CD4-positive, alpha-beta T cell treated with Interleukin-12 subunit alpha and Interleukin-12 subunit beta, for 1 hour (primary cell): ENCODE data around the gene RREB1.

Experiments used
- DNase-seq: peaks from one replicate; pipeline ENCODE4 v3.0.0-alpha.2; 2020

RREB1 gene

DNA sequence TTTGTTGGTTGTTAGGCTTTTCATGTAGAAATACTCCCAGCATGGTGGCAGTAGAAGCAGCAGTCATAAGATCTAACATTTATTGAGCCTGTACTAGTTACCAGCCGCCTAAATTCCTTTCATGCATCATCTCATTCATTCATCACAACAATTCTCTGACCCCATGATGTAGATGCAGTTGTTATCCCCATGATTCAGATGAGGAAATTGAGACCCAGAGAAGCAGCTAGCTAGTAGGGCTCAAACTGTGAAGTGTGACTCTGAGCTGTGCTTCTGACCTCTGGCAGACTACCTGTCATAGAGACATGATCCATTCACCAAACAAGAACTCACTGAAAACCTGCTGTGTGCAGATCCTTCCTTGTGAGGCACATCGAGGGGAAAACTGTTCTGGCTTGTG lies 16.9 kb downstream of the RREB1 start:
- no peak for DNase-seq

- DNase-seq: no peak
Observed at GRCh38 chr6:7125290-7125689, 17.5 kb downstream of the RREB1 start.

GRCh38 chr6:7126754-7127153 lies 19.0 kb downstream of the RREB1 start:
- no peak for DNase-seq

- no peak for DNase-seq
Observed at GRCh38 chr6:7127680-7128079, 19.9 kb downstream of the RREB1 start.

- no peak for DNase-seq
Observed at GRCh38 chr6:7129360-7129759, 21.6 kb downstream of the RREB1 start.

- DNase-seq: no peak
Observed at GRCh38 chr6:7129784-7130569, 22.2 kb downstream of the RREB1 start.

DNA sequence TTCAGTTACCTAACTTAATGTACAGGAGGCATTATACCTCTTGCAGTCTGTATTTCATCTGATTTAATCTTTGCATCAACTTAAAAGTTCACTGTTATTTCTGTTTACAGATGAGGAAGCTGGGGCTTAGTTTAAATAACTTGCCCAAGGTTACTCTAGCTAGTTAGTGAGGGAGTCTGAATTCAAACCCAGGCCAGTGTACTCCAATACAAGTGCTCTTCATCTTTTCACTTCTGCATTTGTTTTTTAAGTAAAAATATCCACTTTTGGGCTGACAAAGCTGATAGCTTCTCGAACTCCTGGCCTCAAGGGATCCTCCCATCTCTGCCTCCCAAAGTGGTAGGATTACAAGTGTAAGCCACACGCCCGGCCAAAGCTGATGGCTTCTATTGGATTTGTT lies 23.6 kb downstream of the RREB1 start:
- DNase-seq: no peak

- DNase-seq: no peak
Observed at GRCh38 chr6:7132398-7133035, 24.8 kb downstream of the RREB1 start.

DNA sequence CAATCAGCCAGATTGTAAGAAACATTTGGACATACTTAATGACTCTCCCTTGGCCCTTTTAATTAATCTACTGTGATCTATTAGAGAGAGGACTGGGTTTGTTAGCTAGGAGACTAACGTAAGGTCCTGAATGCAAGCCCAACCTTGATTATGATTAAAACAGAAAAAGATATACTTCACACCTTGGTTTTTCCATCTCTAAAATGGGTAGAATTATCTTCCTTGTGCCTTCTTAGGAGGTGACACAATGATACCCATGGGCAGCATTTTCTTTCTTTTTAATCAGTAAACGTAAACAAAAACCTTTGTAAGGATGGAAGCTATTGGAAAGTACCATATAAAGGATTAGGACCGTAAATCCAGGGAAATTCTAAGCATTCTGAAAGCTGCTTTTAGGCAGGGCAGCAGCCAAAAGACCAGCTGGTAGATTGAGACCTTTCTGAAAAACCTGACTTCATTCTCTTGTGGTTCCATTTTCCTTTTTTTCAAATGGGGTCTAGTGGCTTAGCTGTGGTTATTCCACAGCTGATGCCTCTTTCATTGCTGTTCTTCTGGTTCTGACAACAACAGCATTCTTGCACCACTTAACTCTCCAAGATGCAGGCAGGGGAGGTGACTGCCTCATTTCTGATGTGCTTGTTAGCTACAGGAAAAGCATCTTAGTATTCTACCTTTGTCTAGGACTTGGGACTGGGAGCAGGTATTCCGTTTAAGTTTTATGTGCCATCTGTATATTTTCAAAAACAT lies 27.4 kb downstream of the RREB1 start:
- no peak for DNase-seq

- DNase-seq: no peak
Observed at GRCh38 chr6:7135755-7136154, 28.0 kb downstream of the RREB1 start.

DNA sequence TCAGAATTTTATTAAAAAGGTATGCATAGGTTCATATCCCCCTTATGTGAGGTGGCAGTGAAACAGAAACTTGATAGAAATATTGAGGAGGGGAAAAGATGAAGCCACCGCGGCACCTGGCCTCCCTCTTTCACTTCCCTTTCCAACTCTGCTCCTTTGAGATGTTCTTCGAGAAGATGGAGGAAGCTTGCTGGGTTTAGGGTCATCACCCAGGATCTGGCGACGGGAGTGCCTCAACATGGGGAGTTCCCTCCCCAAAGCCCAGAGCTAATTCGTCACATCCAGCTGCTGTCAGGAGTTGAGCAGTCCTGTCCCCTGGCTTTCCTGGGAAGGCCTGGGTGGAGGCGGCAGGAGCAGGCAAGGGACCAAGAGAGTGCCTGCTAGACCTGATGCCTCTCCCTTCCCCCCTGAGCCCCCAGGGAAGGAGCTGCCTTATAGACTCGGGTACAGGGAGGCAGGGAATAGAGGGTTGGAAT lies 29.1 kb downstream of the RREB1 start:
- DNase-seq: no peak

DNA sequence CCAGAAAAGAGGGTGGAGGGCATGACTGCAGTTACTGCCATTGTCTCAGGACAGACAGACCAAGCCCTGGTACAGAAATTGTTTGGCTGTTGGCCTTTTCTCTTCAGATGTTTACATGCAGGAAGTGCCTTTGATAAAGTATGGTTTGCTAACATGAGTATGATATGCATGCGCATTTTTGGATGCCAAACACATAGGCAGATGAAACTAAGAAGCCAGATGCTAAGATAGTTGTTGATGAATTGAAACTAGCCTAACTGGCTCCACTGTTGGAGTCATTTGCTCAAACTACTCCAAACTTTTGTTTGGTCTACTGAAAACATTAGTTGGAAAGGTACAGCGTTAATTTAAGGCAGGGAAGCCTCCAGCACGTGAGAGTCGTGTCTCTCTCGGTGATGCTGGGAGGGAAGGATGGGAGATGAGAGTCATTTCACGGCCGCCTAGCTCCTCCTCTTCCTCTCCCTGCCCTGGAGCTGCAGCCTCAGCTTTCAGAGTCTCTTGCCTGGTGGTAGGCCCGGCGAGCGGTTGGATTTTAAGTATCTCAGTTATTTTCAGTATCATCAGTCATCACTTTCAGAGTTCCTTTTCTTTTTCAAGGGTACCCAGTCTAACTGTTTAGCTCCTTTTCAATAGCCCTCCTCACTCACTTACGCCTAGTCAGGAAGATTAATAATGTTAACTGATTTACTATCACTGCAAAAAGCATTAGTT lies 29.7 kb downstream of the RREB1 start:
- peak; percentile 65 for DNase-seq

DNA sequence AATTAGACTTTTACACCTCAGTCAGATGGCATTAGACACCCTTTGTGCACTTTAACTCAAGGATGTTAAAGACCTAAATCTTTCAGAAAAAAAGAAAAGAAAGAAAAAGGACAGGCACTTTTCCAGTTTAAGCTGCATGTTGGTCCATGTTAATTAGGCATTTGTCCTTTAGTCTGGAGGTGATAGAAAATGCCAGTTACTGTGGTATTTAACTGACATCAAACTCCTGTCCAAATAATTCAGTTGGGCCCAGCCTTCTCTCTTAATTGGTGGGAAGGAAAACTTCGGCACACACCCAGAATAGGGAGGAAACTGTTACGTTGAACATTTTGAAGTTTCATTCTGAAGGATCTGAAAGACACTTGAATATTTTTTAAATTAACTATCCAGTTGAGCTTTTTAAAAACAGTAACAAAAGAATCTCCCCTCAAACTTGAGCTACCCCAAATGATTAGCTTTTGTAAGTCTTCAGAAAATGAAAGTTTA lies 30.3 kb downstream of the RREB1 start:
- DNase-seq: no peak

- peak; percentile 72 for DNase-seq
Observed at GRCh38 chr6:7138921-7139358, 31.2 kb downstream of the RREB1 start.

DNA sequence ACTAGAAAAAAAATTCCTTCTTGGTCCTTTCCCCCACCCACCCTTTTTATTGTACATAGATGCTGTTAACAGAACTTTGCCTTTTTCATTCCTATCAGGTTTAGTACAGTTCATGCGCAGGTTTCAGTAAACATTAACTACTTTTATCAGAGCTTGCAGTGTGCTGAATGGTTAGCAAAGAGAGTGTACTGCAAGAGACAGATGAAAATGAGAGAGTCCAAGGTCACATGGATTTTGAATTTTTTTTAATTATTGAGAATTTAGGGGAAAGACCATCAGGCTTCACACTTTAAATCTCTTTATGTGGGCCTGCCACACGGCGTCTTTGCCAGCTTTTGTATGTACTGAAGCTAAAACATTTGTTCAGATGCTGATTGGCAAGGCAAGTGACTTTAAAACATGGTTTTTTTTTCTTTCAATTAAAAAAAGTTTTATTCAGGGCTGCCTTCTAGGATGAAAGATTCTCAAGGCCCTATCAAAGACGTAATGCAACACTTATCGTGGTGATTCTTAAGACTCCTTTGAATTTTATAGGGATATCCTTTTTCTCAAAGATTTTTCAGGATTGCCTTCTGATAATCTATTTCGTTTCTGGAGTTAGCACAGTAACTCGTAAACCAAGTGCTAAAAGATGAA lies 32.2 kb downstream of the RREB1 start:
- no peak for DNase-seq

DNA sequence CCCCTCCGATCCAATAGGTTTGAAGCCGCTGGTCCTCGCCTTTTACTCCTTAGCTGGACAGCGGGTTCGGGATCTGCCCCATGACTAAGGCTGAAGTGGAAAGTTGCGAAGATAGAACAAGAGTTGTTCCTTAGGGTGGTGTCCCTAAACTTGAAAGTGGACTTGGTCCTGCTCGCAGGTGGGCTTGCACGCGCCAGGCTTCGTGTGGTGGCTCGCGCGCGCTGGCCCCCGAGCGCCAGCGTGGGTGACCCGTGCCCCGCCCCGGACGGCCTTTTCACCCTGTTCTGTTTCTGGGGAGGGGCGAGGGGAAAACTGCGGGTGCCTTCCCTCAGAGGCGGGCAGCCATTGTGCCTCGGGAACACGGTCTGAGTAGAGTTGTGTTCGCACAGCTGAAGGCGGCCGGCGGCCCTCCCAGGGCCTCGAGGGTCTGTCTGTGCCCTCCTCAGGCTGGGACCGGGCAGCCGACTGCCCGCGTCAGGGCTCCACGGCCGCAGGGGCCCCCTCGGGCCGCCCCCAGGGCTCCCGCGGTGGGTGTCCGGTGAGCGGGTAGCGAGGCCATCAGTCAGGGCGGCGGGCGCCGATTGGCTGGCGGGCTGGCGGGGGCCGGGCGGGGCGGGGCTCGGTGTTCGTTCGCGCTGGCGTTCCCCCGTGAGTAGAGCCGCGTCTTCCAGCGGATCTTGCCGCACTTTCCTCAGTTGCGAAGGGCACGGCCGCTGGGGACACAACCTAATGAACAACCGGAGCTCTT lies 33.0 kb downstream of the RREB1 start:
- peak; percentile 80 for DNase-seq

DNA sequence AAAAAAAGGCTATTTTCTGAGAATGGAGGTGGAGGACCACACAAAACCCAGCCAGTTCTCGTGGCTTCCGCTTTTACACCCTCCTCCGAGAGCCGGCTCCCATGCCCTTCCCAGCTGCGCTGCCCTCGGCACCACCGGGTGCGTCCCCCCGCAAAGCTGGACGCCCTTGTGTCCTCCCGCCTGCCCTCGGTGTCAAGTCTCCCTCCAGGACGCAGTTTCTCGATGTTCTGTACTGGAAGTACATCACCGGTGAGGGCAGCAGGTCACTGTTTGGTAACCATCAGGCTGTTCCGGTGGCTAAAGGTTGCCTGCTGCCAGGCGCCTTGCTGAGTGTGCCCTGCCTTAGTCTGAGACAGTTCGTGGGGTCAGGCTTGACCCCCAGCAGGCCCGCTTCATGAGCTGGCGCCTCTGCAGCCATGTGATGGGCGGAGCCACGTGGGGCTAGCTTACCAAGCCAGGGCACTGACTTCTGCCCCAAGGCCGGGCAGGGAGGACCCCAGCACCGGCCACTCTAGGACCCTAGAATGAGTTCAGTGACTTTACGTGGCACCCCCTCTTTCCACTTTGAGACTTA lies 34.6 kb downstream of the RREB1 start:
- no peak for DNase-seq

GRCh38 chr6:7142918-7143475 lies 35.2 kb downstream of the RREB1 start:
- no peak for DNase-seq

- no peak for DNase-seq
Observed at GRCh38 chr6:7143476-7143974, 35.8 kb downstream of the RREB1 start.

DNA sequence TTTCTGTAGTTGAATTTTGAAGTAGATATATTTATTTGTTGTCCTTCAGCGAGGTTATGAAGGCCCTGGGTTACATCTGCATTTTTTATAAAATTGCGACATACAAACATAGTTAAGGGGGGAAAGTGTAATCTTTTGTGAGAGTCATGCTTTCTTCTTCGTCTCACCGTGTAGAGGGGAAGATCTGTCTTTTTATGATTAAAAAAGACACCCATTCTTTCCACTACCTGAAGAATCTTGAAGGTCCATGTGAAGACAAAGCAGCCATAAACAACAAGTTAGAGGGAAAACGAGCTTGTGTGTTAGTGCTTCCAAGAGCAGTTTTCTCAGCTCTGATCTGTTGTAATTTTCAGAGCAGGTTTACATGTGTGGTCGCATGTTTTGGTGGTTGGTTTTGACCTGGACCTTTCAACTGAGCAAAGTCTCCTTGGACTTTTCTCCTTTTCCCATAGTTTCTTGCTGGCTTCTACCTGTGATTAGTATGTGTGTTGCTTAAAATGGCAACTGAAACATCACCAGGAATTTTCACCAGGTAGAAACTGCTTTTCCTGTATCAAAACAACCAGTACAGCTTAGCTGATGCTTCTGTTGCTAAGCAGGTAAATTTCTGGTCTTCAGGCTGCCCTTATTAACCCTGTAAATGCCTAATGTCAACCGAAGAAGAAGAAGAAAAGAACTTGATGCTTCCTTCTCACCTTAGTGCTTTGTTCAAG lies 37.3 kb downstream of the RREB1 start:
- no peak for DNase-seq
